ENCODE data around the gene IL1R2.

The IL1R2 gene

GRCh38 chr2:101991721-101992145 is at the start of gene IL1R2:
Gene IL1R2, plus strand, starts transcription at chr2:101991960. Its CDS starts 16,616 bp downstream, at chr2:102008576.
- DNase-seq: no peak

- no peak for DNase-seq
Measured at GRCh38 chr2:101942851-101943250, 48.9 kb upstream of the IL1R2 start.

- DNase-seq: no peak
Measured at GRCh38 chr2:101946372-101947039, 45.3 kb upstream of the IL1R2 start.

- no peak for DNase-seq
Measured at GRCh38 chr2:101947374-101947773, 44.4 kb upstream of the IL1R2 start.

GRCh38 chr2:101948625-101949155 is 43.1 kb upstream of the IL1R2 start:
- DNase-seq: no peak

GRCh38 chr2:101949304-101949703 is 42.5 kb upstream of the IL1R2 start:
- no peak for DNase-seq

- no peak for DNase-seq
Measured at GRCh38 chr2:101951296-101951695, 40.5 kb upstream of the IL1R2 start.

- DNase-seq: no peak
Measured at GRCh38 chr2:101952551-101952950, 39.2 kb upstream of the IL1R2 start.

- no peak for DNase-seq
Measured at GRCh38 chr2:101956465-101957438, 35.0 kb upstream of the IL1R2 start.

- DNase-seq: no peak
Measured at GRCh38 chr2:101958061-101958460, 33.7 kb upstream of the IL1R2 start.

- no peak for DNase-seq
Measured at GRCh38 chr2:101960819-101961337, 30.9 kb upstream of the IL1R2 start.

GRCh38 chr2:101961338-101962191 is 30.2 kb upstream of the IL1R2 start:
- no peak for DNase-seq

GRCh38 chr2:101962309-101962708 is 29.5 kb upstream of the IL1R2 start:
- no peak for DNase-seq

GRCh38 chr2:101963198-101963597 is 28.6 kb upstream of the IL1R2 start:
- DNase-seq: no peak

- no peak for DNase-seq
Measured at GRCh38 chr2:101967826-101968513, 23.8 kb upstream of the IL1R2 start.

- no peak for DNase-seq
Measured at GRCh38 chr2:101969723-101970122, 22.0 kb upstream of the IL1R2 start.

- no peak for DNase-seq
Measured at GRCh38 chr2:101970901-101971300, 20.9 kb upstream of the IL1R2 start.

- no peak for DNase-seq
Measured at GRCh38 chr2:101971836-101972235, 19.9 kb upstream of the IL1R2 start.

- DNase-seq: no peak
Measured at GRCh38 chr2:101972621-101973434, 18.9 kb upstream of the IL1R2 start.

GRCh38 chr2:101974663-101975062 is 17.1 kb upstream of the IL1R2 start:
- no peak for DNase-seq

All from activated CD4-positive, alpha-beta T cell treated with anti-CD3 and anti-CD28 coated beads for 4 hours (primary cell).